Measurements from ENCODE around the gene MYO1B.

Gene MYO1B

GRCh38 chr2:191249156-191249813, 4.1 kb downstream of the MYO1B start:
- Histone ChIP-seq H3K4me3 (ENCODE audit: low read depth, low read length, poor library complexity, severe bottlenecking) (no peak overlapping the region), H3K9me3 (ENCODE audit: low read length) (no peaks in the 10 kb centered on the region), H3K4me1 (ENCODE audit: insufficient read depth, low read length, severe bottlenecking) (no peaks in the 10 kb centered on the region), H3K9me2 (ENCODE audit: low read depth, low read length) (no peaks in the 10 kb centered on the region), H3F3A (ENCODE audit: insufficient read depth, low read length) (no peaks in the 10 kb centered on the region), H2AFZ (ENCODE audit: low read length) (no peak overlapping the region), H3K27me3 (ENCODE audit: insufficient read depth, low read length) (peaks cover 4% of the 10 kb centered on the region; the same call in 1 of the 2 replicates), H3K4me2 (ENCODE audit: low read length) (no peak overlapping the region), H3K27ac (ENCODE audit: low read depth, low read length, poor library complexity, severe bottlenecking) (no peak overlapping the region), H3K36me3 (ENCODE audit: insufficient read depth, low read length) (no peaks in the 10 kb centered on the region), H4K20me1 (ENCODE audit: insufficient read depth, low read length) (no peaks in the 10 kb centered on the region), H3K79me2 (ENCODE audit: insufficient read depth, low read length) (no peaks in the 10 kb centered on the region), H3K9ac (ENCODE audit: low read length) (no peak overlapping the region)
- TF ChIP-seq CTCF (IDR thresholded peaks at IDR 0.05; ENCODE audit: low read length), result no peak
- no peak for TF ChIP-seq EZH2 (IDR thresholded peaks at IDR 0.05; ENCODE audit: borderline replicate concordance, low read length)

- no peaks in the 10 kb centered on the region for H3K9me2 ChIP-seq (ENCODE audit: low read depth, low read length)
- no peaks in the 10 kb centered on the region for H3K9me3 ChIP-seq (ENCODE audit: low read length)
- no peak overlapping the region for H2AFZ ChIP-seq (ENCODE audit: low read length)
- H3F3A ChIP-seq (ENCODE audit: insufficient read depth, low read length), result no peaks in the 10 kb centered on the region
- H3K4me2 ChIP-seq (ENCODE audit: low read length), result no peak overlapping the region
- H3K9ac ChIP-seq (ENCODE audit: low read length), result no peak overlapping the region
- no peaks in the 10 kb centered on the region for H3K36me3 ChIP-seq (ENCODE audit: insufficient read depth, low read length)
- TF ChIP-seq CTCF (IDR thresholded peaks at IDR 0.05; ENCODE audit: low read length), result no peak
- TF ChIP-seq EZH2 (IDR thresholded peaks at IDR 0.05; ENCODE audit: borderline replicate concordance, low read length), result no peak
- H3K27me3 ChIP-seq (ENCODE audit: insufficient read depth, low read length), result peaks cover 4% of the 10 kb centered on the region; the same call in 1 of the 2 replicates
- no peak overlapping the region for H3K27ac ChIP-seq (ENCODE audit: low read depth, low read length, poor library complexity, severe bottlenecking)
- no peak overlapping the region for H3K4me3 ChIP-seq (ENCODE audit: low read depth, low read length, poor library complexity, severe bottlenecking)
- H3K4me1 ChIP-seq (ENCODE audit: insufficient read depth, low read length, severe bottlenecking), result no peaks in the 10 kb centered on the region
- no peaks in the 10 kb centered on the region for H4K20me1 ChIP-seq (ENCODE audit: insufficient read depth, low read length)
- H3K79me2 ChIP-seq (ENCODE audit: insufficient read depth, low read length), result no peaks in the 10 kb centered on the region
Measured at GRCh38 chr2:191250400-191250799, 5.2 kb downstream of the MYO1B start.

GRCh38 chr2:191250986-191251385, 5.8 kb downstream of the MYO1B start:
- Histone ChIP-seq H3K4me2 (ENCODE audit: low read length) (no peak overlapping the region), H3F3A (ENCODE audit: insufficient read depth, low read length) (no peaks in the 10 kb centered on the region)

More at GRCh38 chr2:191250986-191251385, 5.8 kb downstream of the MYO1B start:
- Histone ChIP-seq H3K9ac (ENCODE audit: low read length) (no peak overlapping the region), H3K4me1 (ENCODE audit: insufficient read depth, low read length, severe bottlenecking) (no peaks in the 10 kb centered on the region), H4K20me1 (ENCODE audit: insufficient read depth, low read length) (no peaks in the 10 kb centered on the region), H3K27me3 (ENCODE audit: insufficient read depth, low read length) (peaks cover 4% of the 10 kb centered on the region; the same call in 1 of the 2 replicates), H3K9me3 (ENCODE audit: low read length) (no peaks in the 10 kb centered on the region), H3K36me3 (ENCODE audit: insufficient read depth, low read length) (no peaks in the 10 kb centered on the region), H3K79me2 (ENCODE audit: insufficient read depth, low read length) (no peaks in the 10 kb centered on the region), H3K9me2 (ENCODE audit: low read depth, low read length) (no peaks in the 10 kb centered on the region), H3K4me3 (ENCODE audit: low read depth, low read length, poor library complexity, severe bottlenecking) (no peak overlapping the region), H3K27ac (ENCODE audit: low read depth, low read length, poor library complexity, severe bottlenecking) (no peak overlapping the region), H2AFZ (ENCODE audit: low read length) (no peak overlapping the region)
- no peak for TF ChIP-seq CTCF (IDR thresholded peaks at IDR 0.05; ENCODE audit: low read length)
- TF ChIP-seq EZH2 (IDR thresholded peaks at IDR 0.05; ENCODE audit: borderline replicate concordance, low read length), result no peak
